GM10248 (cell line): ENCODE data around the gene STAG3.

Source experiments
- CTCF ChIA-PET: fragments of 300-600 bp; sonication (Branson Sonifier 250); formaldehyde crosslinking; extraction: SDS; loops from one replicate; lab custom pipeline; 2021; ENCODE audit warnings: antibody characterized with exemption; lab: Yijun Ruan, JAX
- POLR2A ChIA-PET: fragments of 350-650 bp; sonication (Branson Sonifier 250); formaldehyde crosslinking; extraction: SDS; loops from one replicate; lab custom pipeline; 2020; ENCODE audit warnings: antibody characterized with exemption; lab: Yijun Ruan, JAX
- DNase-seq: peaks from one replicate; pipeline ENCODE4 v3.0.0; 2012; ENCODE audit errors: extremely low spot score
- TF ChIP-seq, protein P1 (sequence below): IDR thresholded peaks from 2 replicates; pipeline ENCODE4 v1.5.1; 2012; ENCODE audit warnings: mild to moderate bottlenecking, low read depth; ENCODE audit errors: extremely low read depth, missing control alignments, control extremely low read depth

The STAG3 gene

DNA sequence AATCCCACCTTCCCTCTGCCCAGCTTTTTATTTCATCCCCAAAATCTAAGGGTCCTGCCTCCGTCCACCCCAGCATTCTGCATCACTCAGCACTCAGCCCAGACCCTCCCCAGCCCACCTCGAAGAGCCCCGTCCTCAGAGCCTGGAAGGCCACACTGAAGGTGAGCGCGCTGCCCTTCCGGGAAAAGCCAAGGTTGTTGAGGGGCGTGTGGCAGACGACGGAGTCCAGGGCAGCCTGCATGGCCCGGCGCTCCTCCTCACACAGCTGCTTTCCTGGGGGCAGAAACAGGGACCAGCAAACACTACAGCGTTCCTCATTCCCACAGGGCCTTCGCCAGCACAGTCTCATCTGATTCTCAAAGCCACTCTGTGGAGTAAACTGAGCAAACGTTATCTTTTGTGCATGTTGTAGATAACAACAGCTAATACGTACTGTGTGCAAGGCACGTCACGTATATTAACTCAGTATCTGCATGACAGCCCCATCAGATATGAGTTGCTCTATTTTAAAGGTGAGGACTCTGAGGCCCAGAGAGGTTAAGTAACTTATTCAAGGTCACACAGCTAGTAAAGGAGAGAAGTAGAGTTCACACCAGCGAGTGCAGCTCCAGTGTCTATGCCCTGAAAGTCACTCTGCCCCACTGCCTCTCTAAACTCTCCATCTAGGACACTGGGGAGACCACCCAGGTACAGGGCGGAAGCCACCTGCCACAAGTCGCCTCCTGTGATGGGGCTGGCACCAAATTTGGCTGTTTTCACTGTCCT, 22.0 kb upstream of the STAG3 start:
- ChIA-PET CTCF (interaction anchor here (0.9 to 3.9 kb wide), 5 partner anchors 10 to 64 kb away, joined by 3 to 24 read pairs (median 3); partner anchors contain the start of gene PVRIG), POLR2A (no interaction called here)
- TF ChIP-seq, protein P1, sequence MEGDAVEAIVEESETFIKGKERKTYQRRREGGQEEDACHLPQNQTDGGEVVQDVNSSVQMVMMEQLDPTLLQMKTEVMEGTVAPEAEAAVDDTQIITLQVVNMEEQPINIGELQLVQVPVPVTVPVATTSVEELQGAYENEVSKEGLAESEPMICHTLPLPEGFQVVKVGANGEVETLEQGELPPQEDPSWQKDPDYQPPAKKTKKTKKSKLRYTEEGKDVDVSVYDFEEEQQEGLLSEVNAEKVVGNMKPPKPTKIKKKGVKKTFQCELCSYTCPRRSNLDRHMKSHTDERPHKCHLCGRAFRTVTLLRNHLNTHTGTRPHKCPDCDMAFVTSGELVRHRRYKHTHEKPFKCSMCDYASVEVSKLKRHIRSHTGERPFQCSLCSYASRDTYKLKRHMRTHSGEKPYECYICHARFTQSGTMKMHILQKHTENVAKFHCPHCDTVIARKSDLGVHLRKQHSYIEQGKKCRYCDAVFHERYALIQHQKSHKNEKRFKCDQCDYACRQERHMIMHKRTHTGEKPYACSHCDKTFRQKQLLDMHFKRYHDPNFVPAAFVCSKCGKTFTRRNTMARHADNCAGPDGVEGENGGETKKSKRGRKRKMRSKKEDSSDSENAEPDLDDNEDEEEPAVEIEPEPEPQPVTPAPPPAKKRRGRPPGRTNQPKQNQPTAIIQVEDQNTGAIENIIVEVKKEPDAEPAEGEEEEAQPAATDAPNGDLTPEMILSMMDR: no peak
- DNase-seq: no peak

DNA sequence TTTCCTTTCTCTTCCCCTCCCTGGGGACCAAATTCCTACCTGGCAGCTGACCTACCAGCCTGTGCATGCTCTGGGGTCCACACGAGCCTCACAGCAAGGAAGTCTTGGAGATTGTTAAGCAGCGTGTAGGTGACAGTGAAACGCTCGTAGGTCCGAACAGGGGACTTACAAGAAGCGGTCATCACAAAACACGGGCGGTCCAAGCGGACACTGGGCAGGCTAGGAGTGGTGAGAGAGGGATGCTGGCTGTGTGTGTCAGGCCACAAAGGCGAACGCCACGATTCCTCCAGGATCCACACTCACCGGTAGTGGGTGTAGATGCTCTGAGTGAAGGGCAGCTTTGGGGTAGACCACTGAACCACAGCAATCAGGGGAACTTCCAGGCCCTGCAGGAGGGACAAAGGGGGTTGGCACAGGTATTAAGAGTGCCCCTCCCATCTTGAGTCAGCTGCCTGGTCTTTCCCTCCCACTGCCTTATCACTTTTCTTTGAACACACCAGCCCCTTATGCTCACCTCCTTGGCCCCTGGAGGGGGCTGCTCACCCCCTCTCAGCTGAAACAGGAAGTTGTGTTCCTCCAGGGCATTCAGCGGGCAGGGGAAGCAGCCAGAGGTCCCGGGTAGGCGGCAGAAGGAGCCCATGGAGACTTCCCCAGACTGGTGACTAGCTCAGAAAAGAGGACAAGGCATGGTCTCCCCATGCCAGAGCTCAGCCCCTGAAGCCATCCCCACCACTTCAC, 21.2 kb upstream of the STAG3 start:
- TF ChIP-seq, protein P1: no peak
- CTCF ChIA-PET: interaction anchor here (0.8 to 3.9 kb wide), 8 partner anchors 10 to 252 kb away, joined by 3 to 24 read pairs (median 3); partner anchors contain the start of genes GAL3ST4 and PVRIG
- POLR2A ChIA-PET: interaction anchor here (0.8 kb wide), 1 partner anchor 8 kb away, joined by 3 read pairs; the partner anchor contains the start of gene LAMTOR4
- DNase-seq: peak; percentile 28

DNA sequence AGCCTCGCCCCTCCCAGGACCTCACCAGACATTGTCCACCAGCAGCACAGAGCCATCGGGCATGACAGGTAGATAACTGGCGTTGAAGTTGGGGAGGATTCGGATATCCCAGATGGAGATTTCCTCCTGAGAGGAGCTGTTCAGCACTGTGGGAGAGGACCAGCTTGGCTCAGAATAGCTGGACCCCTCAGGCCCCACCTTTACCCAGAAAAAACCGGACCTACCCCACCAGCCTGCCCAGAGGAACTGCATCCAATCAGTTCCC, 20.7 kb upstream of the STAG3 start:
- ChIA-PET CTCF (interaction anchor here (0.8 to 3.9 kb wide), 8 partner anchors 9 to 251 kb away, joined by 3 to 24 read pairs (median 3); partner anchors contain the start of gene GAL3ST4), POLR2A (interaction anchor here (0.5 to 0.8 kb wide), 2 partner anchors 8 to 734 kb away, joined by 3 to 4 read pairs; partner anchors contain the start of gene LAMTOR4)
- no peak for DNase-seq
- TF ChIP-seq, protein P1: no peak

DNA sequence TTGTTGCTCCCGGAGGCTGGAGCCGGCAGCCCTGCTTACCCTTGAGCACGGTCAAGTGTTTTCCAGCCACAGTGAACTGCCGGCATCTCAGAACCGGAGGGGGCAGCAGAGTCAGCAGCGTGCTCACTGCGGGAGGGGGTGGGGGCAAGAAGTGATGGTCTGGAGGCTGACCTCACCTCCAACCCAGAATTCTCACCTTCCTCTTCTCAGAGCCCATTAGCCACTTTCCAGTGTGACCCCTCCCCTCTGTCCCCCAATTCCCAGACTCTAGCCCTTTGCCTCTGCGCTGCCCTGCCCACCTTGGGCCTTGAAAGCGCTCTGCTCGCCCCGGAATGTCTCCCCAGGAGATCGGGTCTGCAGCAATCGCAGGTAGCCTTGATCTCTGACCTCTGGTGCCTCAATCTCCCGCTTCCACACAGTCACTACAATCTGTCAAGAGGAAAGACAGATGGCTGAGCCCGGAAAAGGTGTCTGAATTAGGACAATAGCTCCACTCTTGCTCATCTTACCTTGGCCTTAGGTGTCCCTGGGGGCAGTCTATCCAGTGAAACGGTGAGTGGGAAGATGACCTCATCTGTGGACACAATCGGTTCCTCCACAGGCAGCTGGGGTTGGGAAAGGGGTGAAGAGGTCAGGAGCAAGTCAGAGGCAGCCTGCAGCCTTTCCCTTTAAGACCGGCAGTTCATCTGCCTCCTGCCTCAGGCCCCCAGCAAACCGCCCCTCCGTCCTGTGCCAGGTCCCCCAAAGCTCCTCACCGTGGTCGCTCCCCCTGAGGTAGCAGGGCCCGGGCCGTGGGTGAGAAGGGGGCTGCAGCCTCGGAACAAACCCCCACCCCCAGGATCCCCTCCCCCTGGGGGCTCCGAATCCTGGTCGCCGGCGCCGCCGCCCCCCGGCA, 20.1 kb upstream of the STAG3 start:
- ChIA-PET CTCF (interaction anchor here (0.8 to 3.9 kb wide), 9 partner anchors 9 to 251 kb away, joined by 3 to 24 read pairs (median 3); partner anchors contain the start of gene GAL3ST4), POLR2A (interaction anchor here (0.5 to 0.8 kb wide), 2 partner anchors 9 to 735 kb away, joined by 3 to 4 read pairs; partner anchors contain the start of gene LAMTOR4)
- TF ChIP-seq, protein P1: no peak
- DNase-seq: peak; percentile 41

DNA sequence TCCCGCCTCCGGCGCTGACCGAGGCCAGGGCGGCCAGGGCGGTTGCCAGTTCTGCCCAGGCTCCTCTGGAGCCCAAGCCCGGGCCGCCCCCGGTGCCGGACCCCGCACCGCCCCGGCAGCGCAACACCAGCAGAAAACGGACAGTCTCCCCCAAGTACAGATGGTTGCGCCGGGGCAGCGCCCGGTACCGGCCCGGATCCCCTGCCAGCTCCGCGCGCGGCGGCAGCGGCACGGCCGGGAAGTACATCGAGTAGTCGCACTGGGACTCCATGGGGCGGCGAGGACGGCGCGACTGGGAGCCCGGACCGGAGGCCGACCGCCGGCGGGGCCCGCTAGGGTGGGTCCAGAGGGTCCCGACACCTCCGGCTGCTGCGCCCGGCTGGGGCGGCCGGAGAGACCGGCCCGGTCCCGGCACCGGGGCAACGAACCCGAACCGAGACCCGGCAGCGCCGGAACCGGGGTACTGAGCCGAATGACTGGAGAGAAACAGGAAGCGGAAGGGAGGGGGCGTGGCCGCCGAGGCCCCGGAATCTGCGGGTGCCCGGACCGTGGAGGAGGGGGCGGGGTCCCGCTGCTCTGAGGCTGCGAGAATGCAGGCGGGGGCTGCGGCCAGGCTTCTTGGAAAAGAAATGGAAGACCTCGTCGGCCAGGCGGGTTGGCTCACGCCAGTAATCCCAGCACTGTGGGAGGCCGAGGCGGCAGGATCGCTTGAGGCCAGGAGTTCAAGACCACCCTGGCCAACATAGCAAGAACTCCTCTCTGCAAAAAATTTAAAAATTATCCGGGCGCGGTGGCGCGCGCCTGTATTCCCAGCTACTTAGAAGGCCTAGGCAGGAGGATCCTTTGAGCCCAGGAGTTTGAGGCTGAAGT, 19.3 kb upstream of the STAG3 start, which contains the start of gene TRAPPC14:
Gene TRAPPC14, minus strand, starts transcription at position 495 of the 870 bp plus-strand sequence. Its CDS starts 224 bp downstream, at position 271.
- TF ChIP-seq, protein P1: no peak
- ChIA-PET CTCF (interaction anchor here (0.9 to 2.1 kb wide), 6 partner anchors 14 to 250 kb away, joined by 3 to 9 read pairs (median 4); no protein-coding TSS in a partner anchor), POLR2A (interaction anchor here (0.7 kb wide), 1 partner anchor 57 kb away, joined by 3 read pairs; the partner anchor contains the start of gene AP4M1)
- peak; percentile 97 for DNase-seq
